Astrocyte of the spinal cord (primary cell): Measurements from ENCODE around the gene ZNF568.

ENCODE experiments used
- DNase-seq: peaks from one replicate; pipeline ENCODE4 v3.0.0; 2011; ENCODE audit warnings: low read depth, low spot score
- H3K4me3 ChIP-seq: 2 replicates; pipeline ENCODE4 v1.5.1; 2011; ENCODE audit warnings: low read depth, mild to moderate bottlenecking, low read length, moderate library complexity
- CTCF ChIP-seq: IDR thresholded peaks from 2 replicates; pipeline ENCODE4 v1.5.1; 2012; ENCODE audit warnings: low read depth, mild to moderate bottlenecking, low read length, inconsistent platforms
- in situ Hi-C: cut with HindIII; loops from 2 replicates; pipeline ENCODE4 v1.10.0; 2017; ENCODE audit warnings: low sequenced_read_pairs

Gene ZNF568

GRCh38 chr19:36918090-36918489 is 2.0 kb downstream of the ZNF568 start:
- no peak for TF ChIP-seq CTCF
- DNase-seq: no peak
- in situ Hi-C loops: no loop called here
- H3K4me3 ChIP-seq: no peak overlapping the region

GRCh38 chr19:36931684-36932083 is 15.6 kb downstream of the ZNF568 start:
- in situ Hi-C loops: no loop called here
- no peak for TF ChIP-seq CTCF
- DNase-seq: no peak
- H3K4me3 ChIP-seq: no peak overlapping the region

- in situ Hi-C loops: no loop called here
- no peak for DNase-seq
- no peak for TF ChIP-seq CTCF
- H3K4me3 ChIP-seq: no peak overlapping the region
Measured at GRCh38 chr19:36939153-36939552, 23.0 kb downstream of the ZNF568 start.

GRCh38 chr19:36950335-36951119 is 34.4 kb downstream of the ZNF568 start:
- no peak for DNase-seq
- in situ Hi-C loops: no loop called here
- no peak for TF ChIP-seq CTCF
- no peak overlapping the region for H3K4me3 ChIP-seq

- no peak for DNase-seq
- TF ChIP-seq CTCF: no peak
- H3K4me3 ChIP-seq: no peak overlapping the region
- in situ Hi-C loops: no loop called here
Measured at GRCh38 chr19:36962346-36962745, 46.2 kb downstream of the ZNF568 start.

GRCh38 chr19:36963280-36963679 is 47.1 kb downstream of the ZNF568 start:
- no peak for DNase-seq
- no peak overlapping the region for H3K4me3 ChIP-seq
- TF ChIP-seq CTCF: no peak
- in situ Hi-C loops: no loop called here

- DNase-seq: no peak
- in situ Hi-C loops: no loop called here
- peak; percentile 3 for TF ChIP-seq CTCF
- peak overlapping the region; percentile 75 for H3K4me3 ChIP-seq
Measured at GRCh38 chr19:36972571-36972970, 56.4 kb downstream of the ZNF568 start.
